GM04504 (cell line): ENCODE measurements around the gene PTPRG.
"Not testable (repeated sequence)": the region's sequence is repeated elsewhere in the genome, so short reads cannot be mapped to it uniquely, and the experiment has no call there.

Experiments used
- DNase-seq: peaks from one replicate; pipeline ENCODE4 v3.0.0-alpha.2; 2012; ENCODE audit warnings: low read depth

PTPRG gene

GRCh38 chr3:61803983-61804382 lies 242.6 kb downstream of the PTPRG start:
- no peak for DNase-seq

DNA sequence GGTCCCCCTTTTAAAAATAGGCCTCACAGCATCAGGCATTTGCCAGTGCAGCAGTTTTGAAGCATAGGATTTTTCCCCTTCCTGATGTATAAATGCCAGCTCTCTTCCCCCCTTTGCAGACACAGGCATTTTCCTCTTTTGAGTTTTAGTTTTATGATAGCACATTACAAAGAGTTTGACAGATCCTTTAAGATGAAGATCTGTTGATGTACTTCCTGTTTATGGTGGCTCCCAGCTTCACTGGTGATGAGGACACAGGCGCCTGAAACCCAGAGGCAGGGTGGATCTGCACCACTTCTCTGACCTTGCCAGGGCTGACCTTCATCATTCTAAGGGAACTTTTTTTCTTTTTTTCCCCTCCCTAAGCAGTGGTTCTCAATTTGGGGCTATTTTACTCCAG lies 243.4 kb downstream of the PTPRG start:
- DNase-seq = no peak

GRCh38 chr3:61805510-61806080 lies 244.2 kb downstream of the PTPRG start:
- DNase-seq = no peak

- no peak for DNase-seq
Measured at GRCh38 chr3:61806810-61807209, 245.4 kb downstream of the PTPRG start.

GRCh38 chr3:61807865-61808276 lies 246.5 kb downstream of the PTPRG start:
- DNase-seq = no peak

DNA sequence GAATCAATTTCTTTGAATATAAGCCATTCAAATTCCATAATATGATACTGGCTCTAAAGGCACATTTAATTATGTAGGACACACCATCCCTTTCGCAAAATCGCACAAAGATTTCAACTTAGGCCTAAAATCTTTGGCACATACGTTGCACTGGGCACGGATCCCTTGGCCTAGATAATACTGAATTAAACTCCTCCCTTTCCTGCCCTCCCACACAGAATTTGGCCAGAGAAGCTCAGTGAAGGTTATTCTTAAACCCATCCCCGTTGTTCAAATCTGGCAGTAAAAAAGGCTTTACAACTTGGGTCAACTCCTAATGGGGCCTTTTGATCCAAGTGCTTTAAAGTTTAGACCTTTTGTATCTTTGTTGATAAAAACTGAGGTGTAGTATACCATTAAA lies 247.2 kb downstream of the PTPRG start:
- DNase-seq = no peak

- DNase-seq = no peak
Measured at GRCh38 chr3:61808999-61809398, 247.6 kb downstream of the PTPRG start.

DNA sequence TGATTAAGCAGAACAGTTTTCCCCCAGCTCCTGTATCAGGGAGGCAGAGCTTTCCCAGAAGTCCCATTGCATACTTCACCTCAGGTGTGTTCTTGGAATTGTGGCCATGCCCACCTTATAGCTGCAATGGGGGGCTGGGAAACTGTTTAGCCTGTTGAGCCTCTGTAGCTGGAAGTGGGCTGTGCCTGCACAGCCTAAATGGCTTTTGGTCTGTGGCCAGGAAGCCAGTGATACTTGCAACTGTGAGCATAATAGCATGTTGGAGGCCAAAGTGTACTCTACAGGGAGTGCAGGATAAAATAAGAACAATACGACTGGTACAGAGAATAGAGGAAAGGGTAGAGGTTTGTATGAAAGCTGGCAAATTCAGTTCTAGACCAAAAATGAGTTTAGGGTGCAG lies 248.5 kb downstream of the PTPRG start:
- no peak for DNase-seq

GRCh38 chr3:61810953-61811497 lies 249.7 kb downstream of the PTPRG start:
- no peak for DNase-seq

DNA sequence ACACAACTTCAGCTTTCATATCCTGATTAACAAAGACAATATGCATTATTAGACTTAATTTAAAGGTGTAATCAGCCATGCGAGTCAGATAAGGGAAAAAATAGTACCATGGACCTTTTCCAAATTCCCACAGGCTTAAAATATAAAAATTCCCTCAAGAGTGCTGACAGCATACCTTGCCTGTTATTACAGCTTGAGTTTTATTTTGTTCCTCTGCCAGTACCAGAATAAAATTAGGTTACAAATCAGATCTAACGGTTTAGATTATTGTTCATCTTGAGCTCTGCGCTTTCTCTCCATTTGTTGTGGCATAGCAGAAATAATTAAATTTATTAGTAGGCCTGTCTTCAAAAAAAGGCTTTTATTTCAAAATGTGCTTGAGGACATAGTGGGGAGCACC lies 250.3 kb downstream of the PTPRG start:
- DNase-seq = no peak

DNA sequence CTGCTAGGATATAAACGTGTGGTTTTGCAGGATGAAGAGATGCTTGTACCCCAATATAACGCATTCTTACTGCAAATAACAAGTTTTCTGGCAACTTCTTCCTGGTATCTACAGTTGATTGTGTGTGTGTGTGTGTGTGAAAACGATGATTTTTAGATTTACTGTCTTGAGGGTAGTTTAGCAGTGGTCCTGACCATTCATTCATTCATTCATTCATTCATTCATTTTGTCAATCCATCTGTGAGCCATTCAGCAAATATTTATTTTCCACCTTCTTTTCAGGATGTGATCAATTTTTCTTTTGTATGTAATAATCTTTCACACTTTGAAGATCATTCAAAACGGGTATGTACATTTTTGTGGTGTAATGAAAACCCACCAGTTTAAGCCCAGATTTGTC lies 250.7 kb downstream of the PTPRG start:
- no peak for DNase-seq

GRCh38 chr3:61812517-61812916 lies 251.1 kb downstream of the PTPRG start:
- no peak for DNase-seq

- DNase-seq = no peak
Measured at GRCh38 chr3:61813636-61814035, 252.3 kb downstream of the PTPRG start.

DNA sequence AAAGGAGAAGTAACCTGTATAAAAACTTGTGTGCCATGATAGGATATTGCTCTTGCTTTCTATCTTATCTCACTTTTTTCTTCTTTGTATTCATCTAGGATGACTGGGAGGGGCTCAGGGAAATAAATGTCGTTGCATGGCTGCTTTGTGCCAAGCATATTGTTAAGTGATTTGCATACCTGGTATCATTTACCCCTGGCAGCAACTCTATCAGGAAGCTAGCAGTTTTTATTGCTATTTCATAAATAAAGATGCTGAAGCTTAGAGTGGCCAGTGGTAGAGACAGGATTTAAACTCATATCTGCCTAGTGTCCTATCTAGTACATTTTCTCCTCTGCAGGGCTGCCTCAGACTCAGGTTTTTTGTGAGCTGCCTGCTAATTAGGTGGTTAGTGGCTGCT lies 253.3 kb downstream of the PTPRG start:
- DNase-seq = no peak

DNA sequence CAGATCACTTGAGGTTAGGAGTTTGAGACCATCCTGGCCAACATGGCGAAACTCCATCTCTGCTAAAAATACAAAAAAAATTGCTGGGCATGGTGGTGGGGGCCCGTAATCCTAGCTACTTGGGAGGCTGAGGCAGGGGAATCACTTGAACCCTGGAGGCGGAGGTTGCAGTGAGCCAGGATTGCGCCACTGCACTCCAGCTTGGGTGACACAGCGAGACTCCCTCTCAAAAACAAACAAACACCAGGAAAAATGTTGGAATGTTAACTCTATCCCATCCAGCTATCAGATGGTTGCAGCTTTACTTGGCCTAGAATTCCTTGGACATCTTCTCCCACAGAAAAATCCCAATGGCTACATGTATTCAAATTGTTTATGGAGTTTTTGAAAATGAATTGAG lies 254.9 kb downstream of the PTPRG start:
- DNase-seq = not testable (repeated sequence)

- no peak for DNase-seq
Measured at GRCh38 chr3:61819861-61820260, 258.5 kb downstream of the PTPRG start.

- DNase-seq = no peak
Measured at GRCh38 chr3:61820306-61820992, 259.1 kb downstream of the PTPRG start.

- DNase-seq = peak; percentile 90
Measured at GRCh38 chr3:61821823-61822251, 260.5 kb downstream of the PTPRG start.

- DNase-seq = no peak
Measured at GRCh38 chr3:61822588-61822987, 261.2 kb downstream of the PTPRG start.

DNA sequence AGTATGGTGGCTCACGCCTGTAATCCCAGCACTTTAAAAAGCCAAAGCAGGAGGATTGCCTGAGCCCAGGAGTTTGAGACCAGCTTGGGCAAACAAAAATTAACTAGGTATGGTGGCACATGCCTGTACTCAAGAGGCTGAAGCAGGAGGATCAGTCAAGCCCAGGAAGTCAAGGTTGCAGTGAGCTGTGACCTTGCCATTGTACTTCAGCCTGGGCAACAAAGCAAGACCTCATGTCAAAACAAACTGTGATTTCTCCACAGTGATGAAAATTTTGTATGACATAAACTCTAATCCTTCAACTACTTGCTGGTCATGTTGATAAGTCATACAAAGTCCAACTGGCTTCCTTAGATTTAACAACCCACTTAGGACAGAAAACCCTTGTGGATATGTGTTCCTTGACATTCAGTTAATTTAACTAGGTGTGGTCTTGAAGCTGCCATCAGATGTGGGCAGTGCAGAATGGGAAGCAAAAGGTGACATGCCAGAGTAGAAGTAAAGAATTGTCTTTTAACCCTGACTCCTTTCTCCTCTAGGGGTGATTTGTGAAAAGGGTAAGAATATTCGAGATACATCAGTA lies 263.3 kb downstream of the PTPRG start:
- no peak for DNase-seq

GRCh38 chr3:61826161-61826560 lies 264.8 kb downstream of the PTPRG start:
- no peak for DNase-seq

DNA sequence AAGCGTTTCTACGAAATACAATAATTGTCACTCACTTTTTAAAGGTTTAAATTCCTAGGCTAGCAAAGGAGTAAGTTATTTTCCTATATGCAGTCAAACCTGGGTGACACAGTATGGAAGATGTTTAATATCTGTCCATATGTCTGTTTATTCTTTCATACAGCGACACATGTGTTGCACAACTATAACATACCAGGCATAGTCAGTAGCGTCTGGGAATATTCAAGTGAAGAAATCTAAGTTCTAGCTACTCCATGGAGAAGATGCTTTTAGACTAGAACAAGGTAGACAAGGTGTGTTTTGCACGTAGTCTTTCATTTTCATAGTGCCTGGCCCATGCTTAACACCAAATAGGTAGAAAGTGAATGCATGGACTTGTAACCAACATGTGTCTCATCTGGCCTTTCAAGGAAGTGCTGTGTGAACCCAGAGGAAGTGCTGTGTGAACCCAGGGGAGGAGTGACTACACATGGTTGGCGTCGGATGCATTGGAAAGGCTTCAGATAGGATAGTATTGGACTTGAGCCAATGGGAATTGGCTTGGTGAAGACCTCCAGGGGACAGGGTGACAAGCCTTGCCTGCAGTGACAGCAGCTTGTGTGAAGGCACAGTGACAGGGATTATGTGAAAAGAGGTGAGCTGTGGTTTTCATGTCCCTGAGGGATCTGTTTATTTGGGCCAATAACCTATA lies 267.0 kb downstream of the PTPRG start:
- DNase-seq = no peak
